ENCODE data around the gene NMRAL1.

Gene NMRAL1

GRCh38 chr16:4460936-4461249 is 13.5 kb downstream of the NMRAL1 start:
- H3K4me3 Mint-ChIP-seq = no peak overlapping the region

GRCh38 chr16:4455951-4456350 is 18.5 kb downstream of the NMRAL1 start:
- H3K4me1 Mint-ChIP-seq = peaks cover 3% of the 10 kb centered on the region
- peaks cover 5% of the 10 kb centered on the region for H3K27me3 Mint-ChIP-seq (ENCODE audit: low read depth, poor library complexity)
- no peak for DNase-seq
- peaks cover 49% of the 10 kb centered on the region for H3K36me3 Mint-ChIP-seq (ENCODE audit: low read depth)
- TF ChIP-seq CTCF (IDR thresholded peaks at IDR 0.05) = no peak
- no peaks in the 10 kb centered on the region for H3K9me3 Mint-ChIP-seq
- no peak overlapping the region for H3K4me3 Mint-ChIP-seq
- H3K27ac Mint-ChIP-seq = no peak overlapping the region

More at GRCh38 chr16:4460936-4461249, 13.5 kb downstream of the NMRAL1 start:
- no peaks in the 10 kb centered on the region for H3K9me3 Mint-ChIP-seq
- DNase-seq = no peak
- peak overlapping the region; percentile 95 for H3K27ac Mint-ChIP-seq
- peaks cover 3% of the 10 kb centered on the region for H3K27me3 Mint-ChIP-seq (ENCODE audit: low read depth, poor library complexity)
- peaks cover 43% of the 10 kb centered on the region for H3K36me3 Mint-ChIP-seq (ENCODE audit: low read depth)
- H3K4me1 Mint-ChIP-seq = peaks cover 11% of the 10 kb centered on the region
- TF ChIP-seq CTCF (IDR thresholded peaks at IDR 0.05) = no peak

DNA sequence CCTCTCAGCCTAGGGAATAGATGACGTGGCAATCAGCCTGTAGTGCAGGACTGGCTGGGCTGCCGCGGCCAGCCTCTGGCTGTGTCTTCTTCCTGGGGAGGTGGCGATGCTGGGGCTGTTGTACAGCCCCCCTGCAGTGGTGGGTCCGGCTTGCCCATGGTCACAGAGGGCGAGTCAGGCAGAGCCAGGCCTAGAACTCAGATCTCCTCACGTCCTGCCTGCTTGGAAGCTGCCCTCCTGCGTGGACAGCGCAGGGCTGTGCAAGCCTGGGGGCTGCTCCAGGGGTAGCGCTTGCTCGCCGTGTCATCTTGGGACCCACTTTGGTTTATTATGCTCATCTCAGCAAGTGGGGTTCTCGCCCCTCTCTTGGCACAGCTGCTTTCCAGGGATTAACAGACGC is 19.3 kb downstream of the NMRAL1 start:
- Mint-ChIP-seq H3K27me3 (ENCODE audit: low read depth, poor library complexity) (peaks cover 5% of the 10 kb centered on the region), H3K4me3 (no peak overlapping the region), H3K36me3 (ENCODE audit: low read depth) (peaks cover 53% of the 10 kb centered on the region), H3K27ac (no peak overlapping the region), H3K4me1 (no peaks in the 10 kb centered on the region), H3K9me3 (no peaks in the 10 kb centered on the region)
- no peak for DNase-seq
- no peak for TF ChIP-seq CTCF (IDR thresholded peaks at IDR 0.05)

DNA sequence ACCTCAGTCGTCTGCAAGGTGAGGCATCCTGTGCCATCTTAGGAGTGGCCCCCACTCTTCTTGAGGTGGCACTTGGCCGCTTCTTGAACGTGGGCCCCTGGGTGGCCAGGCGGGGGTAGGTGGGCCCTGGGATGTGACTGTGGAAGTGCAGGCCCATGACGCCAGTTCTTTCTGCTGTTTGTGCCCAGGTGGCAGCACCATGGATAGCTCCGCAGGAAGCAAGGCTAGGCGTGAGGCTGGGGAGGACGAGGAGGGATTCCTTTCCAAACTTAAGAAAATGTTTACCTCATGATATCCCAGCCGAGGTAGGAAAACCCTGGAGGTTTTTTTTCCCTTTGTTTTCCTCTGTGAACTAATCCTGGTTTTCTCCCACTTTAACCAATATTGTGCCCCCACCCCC is 19.8 kb downstream of the NMRAL1 start:
- Mint-ChIP-seq H3K36me3 (ENCODE audit: low read depth) (peaks cover 52% of the 10 kb centered on the region), H3K9me3 (no peaks in the 10 kb centered on the region), H3K4me3 (no peak overlapping the region), H3K27me3 (ENCODE audit: low read depth, poor library complexity) (peaks cover 5% of the 10 kb centered on the region), H3K27ac (no peak overlapping the region), H3K4me1 (no peaks in the 10 kb centered on the region)
- no peak for TF ChIP-seq CTCF (IDR thresholded peaks at IDR 0.05)
- DNase-seq = peak; percentile 45

DNA sequence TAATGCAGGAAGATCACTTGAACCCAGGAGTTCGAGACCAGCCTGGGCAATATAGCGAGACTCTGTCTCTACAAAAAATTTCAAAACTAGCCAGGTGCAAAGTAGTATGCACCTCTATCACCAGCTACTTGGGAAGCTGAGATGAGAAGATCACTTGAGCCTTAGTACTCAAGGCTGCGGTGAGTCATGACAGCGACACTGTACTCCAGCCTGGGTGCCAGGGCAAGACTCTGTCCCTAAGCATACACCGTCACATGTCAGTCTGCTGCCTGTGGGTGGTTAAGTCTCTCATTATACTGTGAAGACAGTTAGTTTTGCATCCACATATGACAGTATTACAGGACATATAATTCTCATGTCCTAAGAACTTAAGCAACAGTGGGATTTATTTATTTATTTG is 21.8 kb downstream of the NMRAL1 start:
- Mint-ChIP-seq H3K9me3 (no peaks in the 10 kb centered on the region), H3K27me3 (ENCODE audit: low read depth, poor library complexity) (peaks cover 5% of the 10 kb centered on the region), H3K27ac (no peak overlapping the region), H3K4me1 (no peaks in the 10 kb centered on the region), H3K4me3 (no peak overlapping the region), H3K36me3 (ENCODE audit: low read depth) (peaks cover 46% of the 10 kb centered on the region)
- TF ChIP-seq CTCF (IDR thresholded peaks at IDR 0.05) = no peak
- no peak for DNase-seq

GRCh38 chr16:4450931-4451519 is 23.4 kb downstream of the NMRAL1 start:
- DNase-seq = no peak
- Mint-ChIP-seq H3K27ac (peak overlapping the region; percentile 59), H3K9me3 (no peaks in the 10 kb centered on the region), H3K36me3 (ENCODE audit: low read depth) (peaks cover 47% of the 10 kb centered on the region), H3K4me3 (no peak overlapping the region), H3K27me3 (ENCODE audit: low read depth, poor library complexity) (peaks cover 5% of the 10 kb centered on the region), H3K4me1 (no peaks in the 10 kb centered on the region)
- no peak for TF ChIP-seq CTCF (IDR thresholded peaks at IDR 0.05)
